Nephron progenitor cell (in vitro differentiated cells): ENCODE results near the gene SPNS3.

ENCODE experiments used
- DNase-seq: peaks from one replicate; pipeline ENCODE4 v3.0.0; 2021
- H3K27ac Mint-ChIP-seq: 2 replicates; pipeline ENCODE4 v1.8.0; 2021; ENCODE audit warnings: mild to moderate bottlenecking, moderate library complexity, mixed read lengths
- H3K27me3 Mint-ChIP-seq: 2 replicates; pipeline ENCODE4 v1.8.0; 2021; ENCODE audit warnings: mild to moderate bottlenecking, low read depth, mixed read lengths; ENCODE audit not compliant: poor library complexity
- H3K36me3 Mint-ChIP-seq: 2 replicates; pipeline ENCODE4 v1.8.0; 2021; ENCODE audit warnings: low read depth, mixed read lengths
- H3K4me1 Mint-ChIP-seq: 2 replicates; pipeline ENCODE4 v1.8.0; 2021; ENCODE audit warnings: mixed read lengths
- H3K4me3 Mint-ChIP-seq: 2 replicates; pipeline ENCODE4 v1.8.0; 2021; ENCODE audit warnings: mild to moderate bottlenecking, moderate library complexity, mixed read lengths
- H3K9me3 Mint-ChIP-seq: 2 replicates; pipeline ENCODE4 v1.8.0; 2021; ENCODE audit warnings: mild to moderate bottlenecking, moderate library complexity, mixed read lengths
- TF ChIP-seq, protein P1 (sequence below): fragments of 200-600 bp; sonication (generic); IDR thresholded peaks from 2 replicates; pipeline ENCODE4 v1.5.0; 2021; ENCODE audit warnings: antibody characterized with exemption

The SPNS3 gene

DNA sequence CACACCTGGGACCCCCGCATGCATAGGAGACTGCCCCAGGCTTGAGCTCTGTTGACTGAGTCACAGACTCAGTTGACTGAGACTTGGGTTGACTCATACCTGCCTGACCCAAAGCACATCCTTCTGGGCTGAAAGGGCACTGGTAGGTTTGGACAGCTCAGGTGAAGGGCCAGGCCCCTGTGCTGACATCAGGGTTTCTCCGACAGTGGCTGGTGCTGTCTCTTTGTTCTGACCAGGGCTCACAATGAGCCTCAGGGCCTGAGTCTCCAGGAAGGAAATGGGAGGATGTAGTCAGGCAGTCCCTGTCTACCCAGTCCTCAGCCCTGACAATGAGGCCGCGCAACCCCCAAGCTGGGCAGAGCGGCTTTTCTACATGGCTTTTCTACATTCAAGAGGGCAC is 71.4 kb downstream of the SPNS3 start:
- TF ChIP-seq, protein P1, sequence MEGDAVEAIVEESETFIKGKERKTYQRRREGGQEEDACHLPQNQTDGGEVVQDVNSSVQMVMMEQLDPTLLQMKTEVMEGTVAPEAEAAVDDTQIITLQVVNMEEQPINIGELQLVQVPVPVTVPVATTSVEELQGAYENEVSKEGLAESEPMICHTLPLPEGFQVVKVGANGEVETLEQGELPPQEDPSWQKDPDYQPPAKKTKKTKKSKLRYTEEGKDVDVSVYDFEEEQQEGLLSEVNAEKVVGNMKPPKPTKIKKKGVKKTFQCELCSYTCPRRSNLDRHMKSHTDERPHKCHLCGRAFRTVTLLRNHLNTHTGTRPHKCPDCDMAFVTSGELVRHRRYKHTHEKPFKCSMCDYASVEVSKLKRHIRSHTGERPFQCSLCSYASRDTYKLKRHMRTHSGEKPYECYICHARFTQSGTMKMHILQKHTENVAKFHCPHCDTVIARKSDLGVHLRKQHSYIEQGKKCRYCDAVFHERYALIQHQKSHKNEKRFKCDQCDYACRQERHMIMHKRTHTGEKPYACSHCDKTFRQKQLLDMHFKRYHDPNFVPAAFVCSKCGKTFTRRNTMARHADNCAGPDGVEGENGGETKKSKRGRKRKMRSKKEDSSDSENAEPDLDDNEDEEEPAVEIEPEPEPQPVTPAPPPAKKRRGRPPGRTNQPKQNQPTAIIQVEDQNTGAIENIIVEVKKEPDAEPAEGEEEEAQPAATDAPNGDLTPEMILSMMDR: no peak
- Mint-ChIP-seq H3K27ac (no peak overlapping the region), H3K27me3 (peaks cover 64% of the 10 kb centered on the region), H3K36me3 (no peaks in the 10 kb centered on the region), H3K9me3 (no peaks in the 10 kb centered on the region), H3K4me3 (no peak overlapping the region), H3K4me1 (peaks cover 17% of the 10 kb centered on the region)
- no peak for DNase-seq

DNA sequence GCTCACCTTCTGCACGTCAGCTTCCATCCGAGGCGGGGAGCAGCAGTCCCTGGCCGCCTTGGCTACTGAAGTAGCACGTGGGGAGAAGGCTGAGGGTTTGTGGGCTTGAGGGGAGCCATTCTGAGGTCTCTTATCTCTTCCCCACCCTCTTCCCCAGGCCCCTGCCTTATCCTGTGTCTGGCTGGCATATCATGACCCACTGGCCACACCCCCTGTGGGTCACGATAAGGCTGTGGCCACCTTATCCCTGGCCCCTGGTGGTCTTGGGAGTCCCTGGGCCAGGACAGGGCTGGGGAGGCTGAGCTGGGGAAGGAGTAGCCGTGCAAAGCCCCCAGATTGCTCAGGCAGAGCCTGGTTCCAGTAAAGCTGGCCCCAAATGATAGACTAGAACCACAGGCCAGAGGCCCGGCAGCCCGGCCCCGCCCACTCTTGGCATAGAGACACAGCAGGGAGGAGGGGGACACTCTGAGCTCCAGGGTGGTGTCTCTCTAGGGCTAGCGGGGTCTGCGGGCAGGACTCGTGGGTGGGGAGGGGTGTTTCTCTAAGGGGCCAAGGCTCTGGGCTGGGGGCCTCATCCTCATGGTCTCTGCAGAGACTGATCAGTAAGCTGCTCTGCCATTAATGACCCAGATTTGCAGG is 72.6 kb downstream of the SPNS3 start:
- TF ChIP-seq, protein P1: no peak
- no peaks in the 10 kb centered on the region for H3K9me3 Mint-ChIP-seq
- H3K4me1 Mint-ChIP-seq: peaks cover 22% of the 10 kb centered on the region
- H3K27me3 Mint-ChIP-seq: peaks cover 61% of the 10 kb centered on the region
- no peak overlapping the region for H3K4me3 Mint-ChIP-seq
- no peaks in the 10 kb centered on the region for H3K36me3 Mint-ChIP-seq
- no peak for DNase-seq
- H3K27ac Mint-ChIP-seq: no peak overlapping the region

DNA sequence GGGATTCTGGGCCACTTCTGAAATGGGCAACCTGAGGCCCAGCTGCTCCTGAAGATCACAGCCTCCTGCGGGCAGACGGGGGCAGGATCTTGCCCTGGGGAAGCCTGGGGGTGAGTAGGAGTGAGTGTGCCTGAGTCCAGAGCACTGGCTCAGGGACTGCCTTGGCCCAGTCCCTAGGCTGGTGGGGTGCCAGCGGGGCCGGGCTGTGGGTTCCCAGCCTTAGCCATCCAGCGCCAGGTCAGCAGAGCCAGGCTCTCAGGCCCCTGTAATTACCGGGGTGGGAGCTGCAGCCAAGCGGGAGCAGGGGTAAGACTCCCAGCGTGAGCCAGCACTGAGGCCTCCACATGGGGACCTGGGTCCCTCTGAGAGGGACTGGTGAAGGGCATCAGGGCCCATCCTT is 73.2 kb downstream of the SPNS3 start:
- Mint-ChIP-seq H3K27me3 (peaks cover 55% of the 10 kb centered on the region), H3K4me1 (peaks cover 22% of the 10 kb centered on the region), H3K27ac (no peak overlapping the region), H3K4me3 (no peak overlapping the region), H3K36me3 (no peaks in the 10 kb centered on the region), H3K9me3 (no peaks in the 10 kb centered on the region)
- TF ChIP-seq, protein P1: no peak
- DNase-seq: no peak

DNA sequence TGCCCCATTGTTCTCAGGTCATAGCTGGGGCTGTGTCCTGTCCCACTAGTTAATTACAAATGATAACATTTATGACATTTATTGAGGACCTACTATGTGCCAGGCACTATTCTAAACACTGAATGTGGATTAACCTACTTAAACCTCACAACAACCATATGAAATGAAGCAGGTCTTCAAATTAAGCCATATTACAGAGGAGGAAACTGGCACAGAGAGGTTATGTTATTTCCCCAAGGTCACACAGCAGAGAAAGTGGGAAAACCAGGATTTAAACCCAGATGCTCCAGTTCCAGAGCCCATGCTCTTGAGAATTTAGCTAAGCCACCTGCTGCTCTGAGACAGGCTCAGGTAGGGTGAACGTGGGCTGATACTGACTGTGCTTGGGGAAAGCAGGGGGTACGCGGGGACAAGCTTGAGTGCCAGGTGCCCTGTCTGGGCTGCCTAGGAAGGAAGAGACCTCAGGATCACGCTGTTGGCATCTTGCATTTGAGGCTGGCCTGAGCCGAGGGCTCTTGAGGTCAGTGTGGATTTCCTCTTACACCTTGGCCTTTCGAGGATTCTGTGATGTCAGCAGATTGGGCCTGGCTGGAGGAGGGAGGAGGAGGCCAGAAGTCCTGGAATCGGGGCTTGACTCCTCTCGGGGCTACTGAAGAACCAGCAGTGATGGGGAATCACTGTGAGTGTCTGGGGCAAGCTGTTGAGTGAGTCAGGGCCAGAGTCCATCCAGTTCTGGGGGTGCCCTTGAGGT is 73.8 kb downstream of the SPNS3 start:
- DNase-seq: no peak
- peaks cover 22% of the 10 kb centered on the region for H3K4me1 Mint-ChIP-seq
- no peak overlapping the region for H3K4me3 Mint-ChIP-seq
- no peaks in the 10 kb centered on the region for H3K36me3 Mint-ChIP-seq
- H3K27me3 Mint-ChIP-seq: peaks cover 50% of the 10 kb centered on the region
- TF ChIP-seq, protein P1: no peak
- H3K27ac Mint-ChIP-seq: no peak overlapping the region
- H3K9me3 Mint-ChIP-seq: no peaks in the 10 kb centered on the region

DNA sequence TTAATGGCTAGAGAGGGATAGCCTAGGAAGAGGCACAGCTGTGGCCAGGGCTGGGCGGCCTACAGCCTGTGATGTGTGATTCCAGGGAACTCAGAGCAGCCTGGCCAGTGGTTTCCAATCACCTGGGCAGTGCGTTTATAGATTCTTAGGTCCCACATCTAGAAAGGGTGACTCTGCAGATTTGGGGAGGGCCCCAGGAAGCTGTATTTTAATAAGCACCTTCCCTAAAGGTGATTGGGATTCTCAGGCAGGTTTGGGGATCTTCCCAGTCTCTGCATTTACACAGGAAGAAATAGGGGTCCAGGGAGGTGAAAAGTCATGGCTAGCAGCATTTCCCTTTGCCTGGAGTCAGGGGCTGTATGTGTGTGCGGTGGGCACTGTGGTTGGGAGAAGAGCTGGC is 74.5 kb downstream of the SPNS3 start:
- H3K27ac Mint-ChIP-seq: no peak overlapping the region
- no peaks in the 10 kb centered on the region for H3K9me3 Mint-ChIP-seq
- H3K36me3 Mint-ChIP-seq: no peaks in the 10 kb centered on the region
- H3K4me1 Mint-ChIP-seq: peaks cover 28% of the 10 kb centered on the region
- no peak overlapping the region for H3K4me3 Mint-ChIP-seq
- no peak for DNase-seq
- TF ChIP-seq, protein P1: no peak
- H3K27me3 Mint-ChIP-seq: peaks cover 46% of the 10 kb centered on the region

DNA sequence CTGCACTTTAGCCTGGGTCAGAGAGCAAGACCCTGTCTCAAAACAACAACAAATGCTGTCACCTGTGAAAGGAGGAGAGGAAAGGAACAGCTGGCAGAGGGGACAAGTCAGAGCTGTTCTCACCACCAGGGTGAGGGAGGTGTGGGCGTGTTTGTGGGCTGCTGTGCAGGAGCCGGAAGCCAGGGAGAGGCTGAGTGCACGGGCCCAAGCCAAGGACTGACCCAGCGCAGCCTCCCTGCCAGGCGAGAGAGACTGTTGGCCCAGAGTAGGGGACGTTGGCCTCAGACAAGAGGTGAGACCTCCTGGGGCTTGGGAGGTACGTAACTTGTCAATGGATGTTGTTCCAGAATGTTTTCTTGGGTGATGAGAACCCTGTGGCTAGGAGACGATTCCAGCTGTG is 75.7 kb downstream of the SPNS3 start:
- DNase-seq: no peak
- Mint-ChIP-seq H3K27ac (no peak overlapping the region), H3K36me3 (no peaks in the 10 kb centered on the region), H3K9me3 (no peaks in the 10 kb centered on the region), H3K27me3 (peaks cover 34% of the 10 kb centered on the region), H3K4me1 (peaks cover 37% of the 10 kb centered on the region), H3K4me3 (no peak overlapping the region)
- TF ChIP-seq, protein P1: no peak
